HG03064 (cell line): ENCODE results near the gene GRAMD1B.
A peak's percentile ranks its signal among the peaks of the same experiment; 100 is the strongest.
"Not testable (repeated sequence)": the region's sequence is repeated elsewhere in the genome, so short reads cannot be mapped to it uniquely, and the experiment has no call there.

Experiments
- ATAC-seq: cut with Tn5 transposase; IDR thresholded peaks from one replicate; pipeline ENCODE4 v1.9.1; 2021; ENCODE audit warnings: low read depth; ENCODE audit not compliant: unreplicated experiment

GRAMD1B gene

DNA sequence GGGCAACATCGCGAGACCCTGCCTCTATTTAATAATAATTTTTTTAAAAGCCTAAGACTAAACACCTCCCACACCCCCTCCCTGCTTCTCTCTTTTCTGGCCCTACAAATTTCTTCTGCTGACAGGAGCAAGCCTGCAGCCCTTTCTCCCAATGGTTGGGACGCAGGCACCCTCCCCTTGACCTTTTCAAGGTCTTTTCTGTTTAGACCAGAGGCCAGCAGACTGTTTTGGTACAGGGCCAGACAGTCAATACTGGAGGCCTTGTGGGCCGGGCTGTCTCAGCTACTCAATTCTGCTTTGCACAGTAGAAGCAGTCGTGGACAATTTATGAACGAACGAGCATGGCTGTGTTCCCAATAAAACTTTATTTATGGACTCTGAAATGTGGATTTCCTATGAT, 132.1 kb downstream of the GRAMD1B start:
- no peak for ATAC-seq

- ATAC-seq: no peak
Observed at GRCh38 chr11:123562829-123563228, 132.8 kb downstream of the GRAMD1B start.

- no peak for ATAC-seq
Observed at GRCh38 chr11:123564221-123564620, 134.2 kb downstream of the GRAMD1B start.

GRCh38 chr11:123566852-123567251, 136.8 kb downstream of the GRAMD1B start:
- ATAC-seq: no peak

- ATAC-seq: no peak
Observed at GRCh38 chr11:123567466-123567865, 137.4 kb downstream of the GRAMD1B start.

- no peak for ATAC-seq
Observed at GRCh38 chr11:123568367-123568870, 138.3 kb downstream of the GRAMD1B start.

DNA sequence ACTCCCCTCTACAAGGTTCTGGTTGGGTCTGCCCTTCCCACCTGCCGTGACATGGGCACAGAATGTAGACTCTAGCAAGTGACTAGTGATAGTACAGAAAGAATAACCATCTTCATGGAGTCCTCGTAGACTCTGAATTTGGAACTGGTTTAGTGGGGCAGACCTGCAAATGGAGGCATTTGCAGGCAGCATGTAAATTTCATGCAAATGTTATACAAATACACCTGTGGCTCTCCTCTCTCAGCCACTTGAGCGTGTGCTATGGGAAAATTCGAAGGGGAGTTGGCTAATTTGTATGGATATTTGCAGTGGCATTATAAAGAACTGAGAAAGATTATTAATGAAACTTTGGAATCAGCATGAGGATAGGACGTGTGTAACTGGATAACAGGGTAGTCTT, 139.3 kb downstream of the GRAMD1B start:
- no peak for ATAC-seq

DNA sequence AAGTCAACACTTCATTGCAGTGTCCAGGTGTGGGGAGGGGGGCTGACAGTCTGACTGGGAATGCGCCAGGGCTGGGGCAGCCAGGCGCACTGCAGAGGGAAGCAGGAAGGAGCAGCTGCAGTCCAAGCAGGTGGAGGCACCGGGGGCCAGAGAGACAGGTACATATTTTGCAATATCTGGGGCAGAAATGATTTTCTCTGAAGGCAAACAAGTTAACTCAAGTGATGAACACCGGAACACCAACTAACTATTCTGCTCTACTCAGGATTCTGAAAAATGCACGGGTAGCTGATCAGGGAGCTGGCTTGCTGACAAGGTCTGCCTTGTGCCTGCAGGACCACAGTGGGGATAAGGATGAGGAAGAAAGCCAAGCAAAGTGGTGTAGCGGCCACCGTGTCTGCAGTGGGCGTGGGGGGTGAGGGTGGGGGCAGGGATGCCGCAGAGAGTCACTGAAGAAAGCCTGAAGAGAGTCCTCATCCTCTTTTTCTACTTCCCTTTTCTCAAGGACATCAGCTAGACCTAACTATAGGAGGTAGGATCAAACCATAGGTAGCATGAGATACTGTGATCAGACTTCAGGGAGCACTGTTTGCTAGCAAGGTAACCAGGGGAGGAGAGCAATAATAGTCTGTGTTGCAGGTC, 141.0 kb downstream of the GRAMD1B start:
- ATAC-seq: no peak

- ATAC-seq: not testable (repeated sequence)
Observed at GRCh38 chr11:123572791-123573190, 142.7 kb downstream of the GRAMD1B start.

DNA sequence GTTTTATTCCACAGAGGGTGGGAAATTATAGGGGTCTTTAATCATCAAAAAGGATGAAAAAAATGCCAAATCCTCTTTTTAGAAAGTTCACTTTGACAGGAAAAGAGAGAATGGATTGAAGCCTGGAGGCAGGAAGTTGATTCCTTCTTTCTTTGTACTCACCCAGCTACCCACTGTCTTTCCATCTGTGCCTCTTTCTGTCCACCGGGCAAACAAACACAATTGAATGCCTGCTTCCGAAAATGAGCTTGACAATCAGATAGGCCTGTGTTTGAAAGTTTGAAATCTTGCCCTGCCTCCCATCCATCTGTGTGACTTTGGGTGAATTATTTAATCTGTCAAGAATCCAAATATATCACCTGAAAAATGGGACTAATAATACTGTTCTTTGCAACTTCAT, 143.2 kb downstream of the GRAMD1B start:
- no peak for ATAC-seq

- ATAC-seq: no peak
Observed at GRCh38 chr11:123575441-123575840, 145.4 kb downstream of the GRAMD1B start.

DNA sequence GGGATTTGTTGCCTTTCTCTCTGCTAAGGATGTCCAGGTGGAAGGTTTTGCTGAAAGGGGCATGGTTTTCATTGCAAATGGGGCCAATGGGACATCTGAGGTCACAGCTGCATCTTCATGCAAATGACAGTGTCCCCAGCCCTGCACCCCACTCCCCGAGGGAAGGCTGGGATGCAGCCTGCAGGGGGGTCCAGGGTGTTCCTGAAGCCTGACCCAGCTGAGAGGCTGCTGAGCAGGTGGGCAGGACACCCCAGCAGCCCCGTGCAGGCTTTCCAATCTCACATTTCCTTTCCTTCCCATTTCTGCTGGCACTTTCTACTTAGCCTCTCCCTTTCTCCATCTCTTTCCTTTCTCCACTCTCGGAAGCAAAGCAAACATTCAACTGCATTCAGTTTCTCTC, 146.0 kb downstream of the GRAMD1B start:
- no peak for ATAC-seq

DNA sequence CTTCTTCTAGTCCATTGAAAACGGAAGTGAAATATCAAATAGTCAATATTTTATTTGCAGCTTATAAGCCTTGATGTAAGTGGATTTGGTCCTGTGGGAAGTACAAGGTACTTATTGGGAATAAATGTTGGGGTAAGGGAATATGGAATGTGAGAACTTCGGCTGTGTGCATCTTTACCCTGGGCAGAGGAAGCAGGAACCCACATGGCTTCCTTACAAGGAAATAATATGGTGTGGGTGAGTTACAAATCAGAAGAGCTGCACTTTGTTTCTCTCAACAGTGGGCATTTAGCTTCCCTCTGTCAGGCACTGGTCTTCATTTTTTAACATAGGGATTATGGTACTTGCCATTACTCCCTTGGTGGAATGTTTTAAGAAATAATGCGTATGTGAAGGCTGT, 146.4 kb downstream of the GRAMD1B start:
- no peak for ATAC-seq

DNA sequence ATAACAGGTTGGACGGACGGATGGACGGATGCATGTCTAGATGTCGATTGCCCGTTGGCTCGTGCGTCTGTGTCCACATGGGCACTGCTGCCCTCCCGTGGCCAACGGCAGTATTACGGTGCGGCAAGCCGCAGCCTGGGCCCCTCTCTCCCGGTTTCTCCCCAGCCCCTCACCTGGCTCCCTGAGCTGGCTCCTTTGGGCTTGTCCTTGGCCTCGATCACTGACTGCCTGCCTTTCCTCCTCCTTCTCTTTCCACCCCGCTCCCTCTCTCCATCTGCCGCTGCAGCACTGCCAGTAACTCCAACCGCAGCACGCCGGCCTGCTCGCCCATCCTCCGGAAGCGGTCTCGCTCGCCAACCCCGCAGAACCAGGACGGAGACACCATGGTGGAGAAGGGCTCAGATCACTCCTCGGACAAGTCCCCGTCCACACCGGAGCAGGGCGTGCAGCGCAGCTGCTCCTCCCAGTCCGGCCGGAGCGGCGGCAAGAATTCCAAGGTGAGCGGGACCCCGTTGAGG, 147.1 kb downstream of the GRAMD1B start:
- peak; percentile 56 for ATAC-seq

- no peak for ATAC-seq
Observed at GRCh38 chr11:123578778-123579481, 148.9 kb downstream of the GRAMD1B start.

DNA sequence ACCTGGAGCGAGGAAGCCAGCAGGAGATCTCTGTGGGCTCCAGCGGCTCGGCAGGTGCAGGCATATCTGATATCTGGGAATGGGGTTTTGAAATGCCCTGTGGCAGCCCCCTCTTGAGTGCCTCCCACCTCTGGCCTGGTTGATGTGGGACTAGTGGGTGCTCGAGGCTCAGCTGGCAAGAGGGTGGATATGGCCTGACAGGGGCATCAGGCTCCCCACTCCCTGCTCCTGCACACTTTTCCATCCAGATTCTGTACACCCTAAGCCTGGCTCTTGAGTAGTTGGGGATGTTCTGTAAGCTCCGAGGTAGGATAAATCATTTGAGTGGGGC, 149.4 kb downstream of the GRAMD1B start:
- no peak for ATAC-seq

- ATAC-seq: no peak
Observed at GRCh38 chr11:123580137-123580536, 150.1 kb downstream of the GRAMD1B start.

DNA sequence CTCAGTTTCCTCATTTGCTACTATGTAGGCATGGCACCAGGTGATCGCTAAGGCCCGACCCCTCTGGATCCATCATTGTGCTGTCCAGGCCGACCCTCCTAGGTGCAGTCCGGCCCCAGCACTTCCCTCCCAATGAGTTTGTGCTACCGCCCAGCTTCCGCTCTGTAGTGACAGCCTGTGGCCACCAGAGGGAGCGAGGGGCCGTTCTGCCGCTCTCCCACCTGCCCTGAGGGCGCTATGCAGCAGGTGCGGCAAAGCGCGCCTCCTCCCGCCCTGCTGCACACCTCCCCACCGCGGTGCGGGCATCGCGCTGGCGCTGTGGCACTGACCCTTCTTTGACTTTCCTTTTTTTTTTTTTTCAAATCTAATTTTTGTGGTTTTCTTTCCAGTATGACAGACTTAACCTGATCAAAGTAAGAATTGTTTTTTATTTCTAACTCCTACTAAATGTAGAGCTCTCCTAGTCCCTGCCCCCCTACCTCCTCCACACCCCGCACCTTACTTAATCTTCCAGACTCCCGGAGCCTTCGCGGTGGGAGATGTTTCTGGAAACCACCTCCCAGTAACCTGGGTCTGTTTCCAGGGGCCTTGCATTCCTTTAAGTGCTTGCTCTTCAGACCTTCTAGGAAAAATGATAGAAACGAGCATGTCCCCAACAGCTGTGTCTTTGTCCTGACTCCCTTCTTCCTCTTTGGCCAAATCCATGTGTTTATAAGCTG, 150.6 kb downstream of the GRAMD1B start:
- ATAC-seq: peak; percentile 81

GRCh38 chr11:123581651-123582399, 151.8 kb downstream of the GRAMD1B start:
- no peak for ATAC-seq

- ATAC-seq: no peak
Observed at GRCh38 chr11:123582992-123583504, 153.0 kb downstream of the GRAMD1B start.
